UCSD-AML1 (cell line): ENCODE measurements around the gene DISC1.
"Not testable (repeated sequence)": the region's sequence is repeated elsewhere in the genome, so short reads cannot be mapped to it uniquely, and the experiment has no call there.

Experiments used
- DNase-seq: peaks from one replicate; lab custom pipeline; 2025; ENCODE audit not compliant: unreplicated experiment; lab: John Stamatoyannopoulos, UW

Gene DISC1

DNA sequence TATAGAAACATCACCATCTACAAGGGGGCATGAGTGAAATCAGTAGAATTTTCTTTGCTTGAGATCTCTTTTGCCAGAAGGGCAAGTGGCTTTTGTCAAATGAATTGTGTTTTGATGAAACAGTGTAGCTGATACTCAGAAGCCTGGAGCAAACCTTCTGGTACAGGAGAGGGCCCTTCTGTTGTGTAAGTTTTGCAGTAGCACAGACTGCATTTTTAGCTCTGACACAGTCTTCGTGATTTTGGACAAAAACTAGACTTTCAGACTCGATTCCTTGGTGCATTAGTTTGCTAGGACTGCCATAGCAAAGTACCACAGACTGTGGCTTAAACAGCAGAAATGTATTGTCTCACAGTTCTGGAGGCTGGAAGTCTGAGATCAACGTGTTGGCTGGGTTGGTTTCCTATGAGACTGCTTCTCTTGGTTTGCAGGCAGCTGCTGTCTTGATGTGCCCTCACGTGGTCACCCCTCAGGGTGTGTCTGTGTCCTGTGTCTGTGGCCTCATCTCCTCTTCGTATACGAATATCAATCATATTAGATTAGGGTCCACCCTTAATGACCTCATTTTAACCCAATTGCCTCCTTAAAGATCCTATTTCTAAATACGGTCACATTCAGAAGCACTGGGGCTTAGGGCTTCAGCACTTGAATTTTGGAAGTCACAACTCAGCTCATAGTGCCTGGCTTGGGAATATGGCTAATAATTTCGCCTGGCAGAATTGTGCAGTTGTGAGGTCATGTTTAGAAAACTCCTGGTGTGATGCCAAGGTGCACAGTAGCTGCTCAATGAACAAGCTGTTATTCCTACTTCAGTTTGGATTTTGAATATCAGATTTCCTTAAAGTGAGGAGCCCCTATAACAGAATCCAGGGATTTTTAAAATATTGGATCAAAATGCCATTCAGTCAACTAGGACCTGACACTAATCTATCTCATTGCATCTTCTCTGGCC is 21.2 kb upstream of the DISC1 start:
- DNase-seq = no peak

GRCh38 chr1:231606712-231607111 is 19.9 kb upstream of the DISC1 start:
- no peak for DNase-seq

- no peak for DNase-seq
Observed at GRCh38 chr1:231610388-231610787, 16.2 kb upstream of the DISC1 start.

- no peak for DNase-seq
Observed at GRCh38 chr1:231611111-231611510, 15.5 kb upstream of the DISC1 start.

DNA sequence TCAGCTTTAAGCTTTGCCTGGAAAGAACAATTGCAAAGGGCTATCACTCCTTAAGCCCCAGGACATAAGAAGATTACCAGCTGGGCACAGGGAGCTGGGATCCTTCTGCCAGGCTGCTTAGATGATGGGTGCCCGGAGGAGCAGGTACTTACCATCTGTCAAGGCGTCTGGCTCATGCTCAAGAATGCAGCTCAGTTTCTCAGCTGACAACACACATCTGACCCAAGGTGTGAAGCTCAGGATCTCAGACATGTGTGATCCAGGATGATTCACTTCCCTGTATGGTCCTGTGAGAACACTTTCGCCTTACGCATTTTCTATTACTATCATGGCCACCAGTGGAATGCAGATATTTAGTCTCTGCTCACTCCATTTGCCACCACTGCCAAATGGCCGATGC is 14.7 kb upstream of the DISC1 start:
- no peak for DNase-seq

DNA sequence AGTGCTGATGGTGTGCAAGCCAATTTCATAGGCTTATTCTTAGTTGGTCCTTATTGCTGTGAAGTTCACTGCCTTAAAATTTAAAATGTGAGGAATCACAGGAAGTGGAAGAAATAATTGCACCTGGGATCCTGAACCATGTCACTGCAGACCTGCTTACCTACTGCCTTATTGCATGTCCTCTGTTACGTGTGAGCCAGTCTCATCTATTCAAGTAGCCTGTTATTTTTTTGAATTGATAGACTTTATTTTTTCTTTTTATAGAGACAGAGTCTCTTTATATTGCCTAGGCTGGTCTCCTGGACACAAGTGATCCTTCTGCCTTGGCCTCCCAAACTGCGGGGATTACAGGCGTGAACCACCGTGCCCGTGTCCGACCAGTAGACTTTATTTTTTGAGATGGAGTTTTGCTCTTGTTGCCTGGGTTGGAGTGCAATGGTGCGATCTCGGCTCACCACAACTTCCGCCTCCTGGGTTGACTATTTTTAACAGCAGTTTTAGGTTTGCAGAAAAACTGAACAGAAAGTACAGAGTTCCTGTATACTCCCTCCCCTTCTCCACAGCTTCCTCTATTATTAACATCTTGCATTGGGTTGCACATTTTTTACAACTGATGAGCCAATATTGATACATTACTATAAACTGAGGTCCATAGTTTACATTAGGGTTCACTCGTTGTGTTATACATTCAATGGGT is 14.0 kb upstream of the DISC1 start:
- peak; percentile 63 for DNase-seq

- peak; percentile 23 for DNase-seq
Observed at GRCh38 chr1:231613419-231614349, 12.9 kb upstream of the DISC1 start.

- DNase-seq = no peak
Observed at GRCh38 chr1:231616667-231617066, 9.9 kb upstream of the DISC1 start.

DNA sequence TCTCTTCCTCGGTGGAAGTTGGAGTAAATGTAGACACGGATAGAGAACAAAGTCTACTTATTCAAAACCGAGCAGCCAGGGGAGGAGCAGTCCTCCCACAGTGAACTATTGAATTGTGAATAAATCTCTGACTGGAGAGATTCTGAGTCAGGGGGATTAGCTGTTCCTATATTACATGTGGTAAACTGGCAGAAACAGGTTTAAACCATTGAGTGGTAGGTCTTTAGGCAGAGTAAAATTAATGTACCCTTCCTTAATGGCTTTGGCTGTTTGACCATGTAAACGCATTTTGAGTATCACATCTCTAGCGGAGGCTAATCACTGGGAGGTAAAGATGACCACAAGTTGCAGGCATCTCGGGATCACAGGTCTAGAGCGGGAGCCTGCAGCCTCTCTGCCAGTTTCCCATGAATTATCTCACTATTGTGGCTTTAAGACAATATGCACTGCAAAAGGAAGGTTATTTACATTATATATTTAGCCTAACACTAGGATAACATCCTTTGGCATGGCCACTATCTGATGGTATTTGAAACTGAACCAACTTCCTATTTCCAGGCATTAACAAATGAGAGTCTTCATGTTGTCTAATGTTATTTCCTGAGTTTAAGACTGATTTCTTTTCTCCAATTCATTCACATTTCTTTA is 7.9 kb upstream of the DISC1 start:
- DNase-seq = no peak

DNA sequence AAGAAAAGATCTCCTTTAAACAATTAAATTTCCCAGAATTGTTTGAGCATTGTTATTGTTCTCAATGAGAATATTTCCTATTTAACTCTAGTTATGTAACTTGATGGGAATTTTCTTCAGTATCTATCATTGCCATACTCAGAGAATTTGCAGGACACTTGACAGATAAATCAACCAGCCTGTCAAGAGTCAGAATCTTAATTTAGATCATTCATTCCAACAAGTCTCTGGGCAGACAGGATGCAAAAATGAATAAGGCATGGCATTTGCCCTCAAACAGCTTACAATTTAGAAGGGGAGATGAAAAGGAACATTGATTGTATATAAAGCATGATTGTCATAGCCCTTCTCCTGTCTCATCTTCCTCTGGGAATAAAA is 7.3 kb upstream of the DISC1 start:
- no peak for DNase-seq

- not testable (repeated sequence) for DNase-seq
Observed at GRCh38 chr1:231625042-231625441, 1.5 kb upstream of the DISC1 start.

- DNase-seq = no peak
Observed at GRCh38 chr1:231625975-231626534, 535 bp upstream of the DISC1 start.

DNA sequence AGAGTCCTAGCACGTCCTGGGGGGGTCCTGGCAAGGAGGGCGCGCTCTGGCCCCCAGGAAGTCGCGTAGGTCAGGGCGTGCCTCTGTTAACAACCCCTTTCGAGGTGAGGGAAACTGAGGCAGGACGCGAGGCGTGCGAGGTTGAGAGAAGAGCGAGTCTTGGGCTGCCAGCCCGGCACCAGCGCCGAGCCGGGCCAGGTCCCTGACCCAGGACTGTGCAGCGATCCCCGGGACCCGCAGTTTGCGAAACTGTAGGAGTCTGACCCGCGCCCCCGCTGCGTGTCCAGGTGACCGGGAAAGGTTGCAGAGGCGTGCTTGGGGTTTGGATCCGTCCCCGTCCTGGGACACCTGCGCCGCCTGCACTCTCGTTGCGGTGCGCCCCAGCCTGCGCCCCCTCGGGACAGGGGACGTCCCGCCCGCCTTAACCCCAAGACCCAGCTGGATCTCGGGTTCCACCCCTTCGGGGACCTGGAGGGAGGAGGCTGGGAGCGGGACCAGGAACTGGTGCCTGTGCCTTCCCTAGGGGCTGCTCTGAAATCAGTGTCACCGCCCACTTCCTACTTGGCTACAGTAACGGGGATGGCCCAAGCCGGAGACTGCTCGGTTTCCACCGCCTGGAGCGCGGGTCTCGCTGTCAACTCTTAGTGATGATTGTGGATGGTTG is 493 bp downstream of the DISC1 start:
- DNase-seq = peak; percentile 65

GRCh38 chr1:231628207-231628876 is 1.8 kb downstream of the DISC1 start:
- no peak for DNase-seq

GRCh38 chr1:231629132-231629531 is 2.5 kb downstream of the DISC1 start:
- DNase-seq = peak; percentile 53

- DNase-seq = no peak
Observed at GRCh38 chr1:231630558-231631205, 4.1 kb downstream of the DISC1 start.

GRCh38 chr1:231631717-231632116 is 5.1 kb downstream of the DISC1 start:
- DNase-seq = no peak

GRCh38 chr1:231632119-231632518 is 5.5 kb downstream of the DISC1 start:
- DNase-seq = no peak
